Measurements from ENCODE around the gene ADH6. TPM values are rescaled to one million over a fixed set of nuclear protein-coding genes. Genes with fewer than 3 reads are reported as not detected.

The ADH6 gene
- total and polyA plus RNA-seq, 7 donors, result 0.03 TPM; not detected in 6

GRCh38 chr4:99207911-99208718 lies 10.9 kb downstream of the ADH6 start:
- Histone ChIP-seq H3K36me3 (ENCODE audit: insufficient read depth in 1 of 2, low read depth in 1 of 2) (no peaks in the 10 kb centered on the region), H3K4me3 (no peak overlapping the region), H3K4me1 (no peaks in the 10 kb centered on the region), H3K27ac (no peak overlapping the region), H3K9me3 (no peaks in the 10 kb centered on the region), H3K27me3 (ENCODE audit: insufficient read depth in 3 of 3, low read length in 2 of 3) (no peaks in the 10 kb centered on the region)
- ATAC-seq (no peak), DNase-seq (no peak)
- TF ChIP-seq CTCF (IDR thresholded peaks at IDR 0.05), result no peak
- WGBS, 3 donors, result 57 to 61% (median 57%) methylated on average over 10 of the region's 10 CpGs
- intact Hi-C loops (cut with DNase I), result loop anchor here in 1 of 2 donors (5.0 kb wide), 1 partner anchor 194 kb away; no protein-coding TSS in a partner anchor

- no peaks in the 10 kb centered on the region for H3K27me3 ChIP-seq (ENCODE audit: insufficient read depth in 3 of 3, low read length in 2 of 3)
- 60 to 64% (median 63%) methylated on average over 4 of the region's 4 CpGs for WGBS, 3 donors
- no peaks in the 10 kb centered on the region for H3K36me3 ChIP-seq (ENCODE audit: insufficient read depth in 1 of 2, low read depth in 1 of 2)
- H3K9me3 ChIP-seq, result no peaks in the 10 kb centered on the region
- H3K27ac ChIP-seq, result no peak overlapping the region
- no peaks in the 10 kb centered on the region for H3K4me1 ChIP-seq
- intact Hi-C loops (cut with DNase I), result loop anchor here in 1 of 2 donors (5.0 kb wide), 1 partner anchor 195 kb away; no protein-coding TSS in a partner anchor
- H3K4me3 ChIP-seq, result no peak overlapping the region
- DNase-seq, result no peak
- no peak for TF ChIP-seq CTCF (IDR thresholded peaks at IDR 0.05)
- ATAC-seq, result no peak
Measured at GRCh38 chr4:99207069-99207743, 11.8 kb downstream of the ADH6 start.

- Histone ChIP-seq H3K4me1 (no peaks in the 10 kb centered on the region), H3K27me3 (ENCODE audit: insufficient read depth in 3 of 3, low read length in 2 of 3) (no peaks in the 10 kb centered on the region), H3K27ac (no peak overlapping the region), H3K9me3 (no peaks in the 10 kb centered on the region), H3K4me3 (no peak overlapping the region), H3K36me3 (ENCODE audit: insufficient read depth in 1 of 2, low read depth in 1 of 2) (no peaks in the 10 kb centered on the region)
- no peak for TF ChIP-seq CTCF (IDR thresholded peaks at IDR 0.05)
- ATAC-seq (peak in 2 of 4 donors; percentile 68 to 78), DNase-seq (no peak)
- WGBS, 3 donors, result 64 to 73% (median 71%) methylated on average over 5 of the region's 5 CpGs
- intact Hi-C loops (cut with DNase I), result loop anchor here in 1 of 2 donors (5.0 kb wide), 1 partner anchor 197 kb away; no protein-coding TSS in a partner anchor
Measured at GRCh38 chr4:99205153-99205979, 13.7 kb downstream of the ADH6 start.

GRCh38 chr4:99202536-99202935 lies 16.5 kb downstream of the ADH6 start:
- H3K9me3 ChIP-seq, result no peaks in the 10 kb centered on the region
- no peaks in the 10 kb centered on the region for H3K4me1 ChIP-seq
- no peak for TF ChIP-seq CTCF (IDR thresholded peaks at IDR 0.05)
- no peak overlapping the region for H3K4me3 ChIP-seq
- peak; percentile 27 to 74 (median 66) for ATAC-seq
- DNase-seq, result no peak
- no peaks in the 10 kb centered on the region for H3K36me3 ChIP-seq (ENCODE audit: insufficient read depth in 1 of 2, low read depth in 1 of 2)
- WGBS, 3 donors, result 65 to 73% (median 69%) methylated on average over 5 of the region's 5 CpGs
- peak overlapping the region; percentile 8 for H3K27ac ChIP-seq
- H3K27me3 ChIP-seq (ENCODE audit: insufficient read depth in 3 of 3, low read length in 2 of 3), result no peaks in the 10 kb centered on the region
- intact Hi-C loops (cut with DNase I), result loop anchor here in 1 of 2 donors (5.0 kb wide), 1 partner anchor 205 kb away; no protein-coding TSS in a partner anchor
